GM21526 (cell line): Measurements from ENCODE around the gene LIN9.

Source experiments
- ATAC-seq: cut with Tn5 transposase; IDR thresholded peaks from one replicate; pipeline ENCODE4 v1.9.1; 2021; ENCODE audit warnings: moderate library complexity; ENCODE audit not compliant: unreplicated experiment, low FRiP score

LIN9 gene

GRCh38 chr1:226185141-226186036 is 123.6 kb downstream of the LIN9 start:
- ATAC-seq = no peak

GRCh38 chr1:226181996-226182714 is 126.8 kb downstream of the LIN9 start:
- ATAC-seq = no peak
